GM03348 (cell line): ENCODE results near the gene AKAP7.

Source experiments
- DNase-seq: peaks from one replicate; pipeline ENCODE4 v3.0.0; 2012; ENCODE audit warnings: low spot score

Gene AKAP7

GRCh38 chr6:131199568-131200272, 64.5 kb downstream of the AKAP7 start:
- peak; percentile 70 for DNase-seq

- no peak for DNase-seq
Measured at GRCh38 chr6:131205481-131206244, 70.4 kb downstream of the AKAP7 start.

- no peak for DNase-seq
Measured at GRCh38 chr6:131206463-131207251, 71.4 kb downstream of the AKAP7 start.

GRCh38 chr6:131208787-131209186, 73.5 kb downstream of the AKAP7 start:
- DNase-seq, result no peak

GRCh38 chr6:131210469-131210868, 75.2 kb downstream of the AKAP7 start:
- DNase-seq, result peak; percentile 60

- DNase-seq, result no peak
Measured at GRCh38 chr6:131212024-131212423, 76.8 kb downstream of the AKAP7 start.

- no peak for DNase-seq
Measured at GRCh38 chr6:131212913-131213312, 77.6 kb downstream of the AKAP7 start.

GRCh38 chr6:131213501-131213990, 78.3 kb downstream of the AKAP7 start:
- DNase-seq, result peak; percentile 16

GRCh38 chr6:131215219-131215618, 80.0 kb downstream of the AKAP7 start:
- no peak for DNase-seq

GRCh38 chr6:131216246-131216645, 81.0 kb downstream of the AKAP7 start:
- no peak for DNase-seq

- DNase-seq, result no peak
Measured at GRCh38 chr6:131222773-131223172, 87.5 kb downstream of the AKAP7 start.

GRCh38 chr6:131223416-131223815, 88.1 kb downstream of the AKAP7 start:
- no peak for DNase-seq

GRCh38 chr6:131225127-131225526, 89.9 kb downstream of the AKAP7 start:
- DNase-seq, result no peak

GRCh38 chr6:131225959-131226358, 90.7 kb downstream of the AKAP7 start:
- no peak for DNase-seq

- no peak for DNase-seq
Measured at GRCh38 chr6:131226459-131227157, 91.3 kb downstream of the AKAP7 start.

- DNase-seq, result no peak
Measured at GRCh38 chr6:131227158-131227543, 91.9 kb downstream of the AKAP7 start.

- peak; percentile 61 for DNase-seq
Measured at GRCh38 chr6:131231103-131231502, 95.8 kb downstream of the AKAP7 start.

GRCh38 chr6:131231891-131232290, 96.6 kb downstream of the AKAP7 start:
- no peak for DNase-seq

GRCh38 chr6:131244942-131245341, 109.7 kb downstream of the AKAP7 start:
- no peak for DNase-seq

GRCh38 chr6:131250122-131250521, 114.9 kb downstream of the AKAP7 start:
- DNase-seq, result peak; percentile 57

GRCh38 chr6:131250936-131251335, 115.7 kb downstream of the AKAP7 start:
- no peak for DNase-seq
